DMS153 treated with DMSO at 0.1 percent for 48 hours (cell line): ENCODE measurements around the gene STK32C.
"Not testable (repeated sequence)": the region's sequence is repeated elsewhere in the genome, so short reads cannot be mapped to it uniquely, and the experiment has no call there.

ENCODE experiments used
- DNase-seq: peaks from one replicate; lab custom pipeline; 2025; ENCODE audit not compliant: unreplicated experiment; lab: John Stamatoyannopoulos, UW

STK32C gene

GRCh38 chr10:132220996-132221395 is 86.8 kb downstream of the STK32C start:
- not testable (repeated sequence) for DNase-seq

- DNase-seq = no peak
Observed at GRCh38 chr10:132220061-132220460, 87.7 kb downstream of the STK32C start.

- DNase-seq = no peak
Observed at GRCh38 chr10:132219486-132219885, 88.3 kb downstream of the STK32C start.

GRCh38 chr10:132216441-132216840 is 91.3 kb downstream of the STK32C start:
- DNase-seq = not testable (repeated sequence)

GRCh38 chr10:132213917-132214316 is 93.8 kb downstream of the STK32C start:
- DNase-seq = no peak

GRCh38 chr10:132212816-132213215 is 94.9 kb downstream of the STK32C start:
- no peak for DNase-seq

- no peak for DNase-seq
Observed at GRCh38 chr10:132211246-132211645, 96.5 kb downstream of the STK32C start.

GRCh38 chr10:132210766-132211165 is 97.0 kb downstream of the STK32C start:
- no peak for DNase-seq

- DNase-seq = no peak
Observed at GRCh38 chr10:132209978-132210530, 97.7 kb downstream of the STK32C start.

GRCh38 chr10:132209130-132209529 is 98.6 kb downstream of the STK32C start:
- DNase-seq = no peak

- DNase-seq = no peak
Observed at GRCh38 chr10:132208462-132209050, 99.2 kb downstream of the STK32C start.

- DNase-seq = no peak
Observed at GRCh38 chr10:132207536-132208461, 100.0 kb downstream of the STK32C start.

GRCh38 chr10:132206806-132207535 is 100.8 kb downstream of the STK32C start:
- no peak for DNase-seq

GRCh38 chr10:132206377-132206745 is 101.4 kb downstream of the STK32C start:
- no peak for DNase-seq

- DNase-seq = no peak
Observed at GRCh38 chr10:132205650-132206376, 101.9 kb downstream of the STK32C start.

- DNase-seq = no peak
Observed at GRCh38 chr10:132204781-132205473, 102.8 kb downstream of the STK32C start.

GRCh38 chr10:132204078-132204780 is 103.5 kb downstream of the STK32C start:
- DNase-seq = no peak

- DNase-seq = no peak
Observed at GRCh38 chr10:132203256-132204077, 104.3 kb downstream of the STK32C start.
